Measurements from ENCODE around the gene TCTN2. TPM values are rescaled to one million over a fixed set of nuclear protein-coding genes. Genes with fewer than 3 reads are reported as not detected.

Gene TCTN2
- total RNA-seq, 2 experiments from 2014 or later, result 4.7 to 7.8 TPM

GRCh38 chr12:123707466-123707865 lies 36.6 kb downstream of the TCTN2 start:
- no peak for DNase-seq (ENCODE audit: low spot score)
- H3K9me2 ChIP-seq (ENCODE audit: insufficient read depth, low read length), result no peaks in the 10 kb centered on the region

GRCh38 chr12:123712780-123713319 lies 41.9 kb downstream of the TCTN2 start:
- Histone ChIP-seq H3K79me2 (ENCODE audit: insufficient read depth, low read depth, low read length) (peaks cover 41% of the 10 kb centered on the region), H3K9me3 (ENCODE audit: low read length) (no peaks in the 10 kb centered on the region), H3K36me3 (ENCODE audit: insufficient read depth, low read length) (peaks cover 7% of the 10 kb centered on the region; the same call in 1 of the 2 replicates), H3K4me1 (ENCODE audit: insufficient read depth, low read length, poor library complexity, severe bottlenecking) (peaks cover 25% of the 10 kb centered on the region), H3K27ac (ENCODE audit: low read depth, low read length, poor library complexity, severe bottlenecking) (peak overlapping the region; percentile 33), H3K9me2 (ENCODE audit: insufficient read depth, low read length) (no peaks in the 10 kb centered on the region), H4K20me1 (ENCODE audit: insufficient read depth, low read length) (peaks cover 24% of the 10 kb centered on the region), H3K4me2 (ENCODE audit: low read length) (peak overlapping the region; percentile 90), H3K4me3 (ENCODE audit: low read depth, low read length, poor library complexity, severe bottlenecking) (peak overlapping the region; percentile 87), H2AFZ (ENCODE audit: low read length) (peak overlapping the region; percentile 26; the same call in 1 of the 2 replicates)
- intact Hi-C loops (cut with micrococcal nuclease; ENCODE audit: unreplicated experiment), result loop anchor here (5.0 kb wide), 2 partner anchors 131 to 259 kb away; partner anchors contain the start of genes CCDC92, TMED2 and ZNF664
- DNase-seq (ENCODE audit: low spot score), result no peak
- no TSS peak for BruUV-seq (replicated peaks)
- no peak for TF ChIP-seq EZH2phosphoT487 (IDR thresholded peaks at IDR 0.05; ENCODE audit: borderline replicate concordance, low read depth, low read length)
- TF ChIP-seq CTCF (conservative IDR thresholded peaks at IDR 0.05; ENCODE audit: low read length), result no peak
- ChIA-PET POLR2A (interaction anchor here (0.8 to 1.6 kb wide), 8 partner anchors 10 to 480 kb away, joined by 3 to 7 read pairs (median 3); partner anchors contain the start of genes MPHOSPH9 and MTRFR), CTCF (ENCODE audit: unreplicated experiment) (no interaction called here)

More at GRCh38 chr12:123707466-123707865, 36.6 kb downstream of the TCTN2 start:
- no peaks in the 10 kb centered on the region for H4K20me1 ChIP-seq (ENCODE audit: insufficient read depth, low read length)
- POLR2A ChIA-PET, result no interaction called here
- no peaks in the 10 kb centered on the region for H3K36me3 ChIP-seq (ENCODE audit: insufficient read depth, low read length)
- peaks cover under 1% of the 10 kb centered on the region; the same call in 1 of the 2 replicates for H3K79me2 ChIP-seq (ENCODE audit: insufficient read depth, low read depth, low read length)
- H3K9me3 ChIP-seq (ENCODE audit: low read length), result no peaks in the 10 kb centered on the region
- H3K4me3 ChIP-seq (ENCODE audit: low read depth, low read length, poor library complexity, severe bottlenecking), result no peak overlapping the region
- no peak overlapping the region for H3K4me2 ChIP-seq (ENCODE audit: low read length)
- peaks cover 4% of the 10 kb centered on the region for H3K4me1 ChIP-seq (ENCODE audit: insufficient read depth, low read length, poor library complexity, severe bottlenecking)
- H3K27ac ChIP-seq (ENCODE audit: low read depth, low read length, poor library complexity, severe bottlenecking), result no peak overlapping the region
- intact Hi-C loops (cut with micrococcal nuclease; ENCODE audit: unreplicated experiment), result no loop called here
- CTCF ChIA-PET (ENCODE audit: unreplicated experiment), result no interaction called here
- no TSS peak for BruUV-seq (replicated peaks)
- no peak overlapping the region for H2AFZ ChIP-seq (ENCODE audit: low read length)
- TF ChIP-seq EZH2phosphoT487 (IDR thresholded peaks at IDR 0.05; ENCODE audit: borderline replicate concordance, low read depth, low read length) (no peak), CTCF (conservative IDR thresholded peaks at IDR 0.05; ENCODE audit: low read length) (no peak)

- CTCF ChIA-PET (ENCODE audit: unreplicated experiment), result interaction anchor here (0.9 kb wide), 1 partner anchor 111 kb away, joined by 3 read pairs; no protein-coding TSS in a partner anchor
- peaks cover 24% of the 10 kb centered on the region for H4K20me1 ChIP-seq (ENCODE audit: insufficient read depth, low read length)
- TF ChIP-seq CTCF (conservative IDR thresholded peaks at IDR 0.05; ENCODE audit: low read length) (no peak), EZH2phosphoT487 (IDR thresholded peaks at IDR 0.05; ENCODE audit: borderline replicate concordance, low read depth, low read length) (no peak)
- no peak overlapping the region for H2AFZ ChIP-seq (ENCODE audit: low read length)
- TSS peak; percentile 62 for BruUV-seq (replicated peaks)
- peak; percentile 4 for DNase-seq (ENCODE audit: low spot score)
- H3K9me2 ChIP-seq (ENCODE audit: insufficient read depth, low read length), result no peaks in the 10 kb centered on the region
- H3K9me3 ChIP-seq (ENCODE audit: low read length), result no peaks in the 10 kb centered on the region
- POLR2A ChIA-PET, result interaction anchor here (0.6 to 1.6 kb wide), 8 partner anchors 12 to 1502 kb away, joined by 3 to 7 read pairs (median 3); partner anchors contain the start of genes MPHOSPH9 and MTRFR
- H3K4me1 ChIP-seq (ENCODE audit: insufficient read depth, low read length, poor library complexity, severe bottlenecking), result peaks cover 25% of the 10 kb centered on the region
- peaks cover 41% of the 10 kb centered on the region for H3K79me2 ChIP-seq (ENCODE audit: insufficient read depth, low read depth, low read length)
- intact Hi-C loops (cut with micrococcal nuclease; ENCODE audit: unreplicated experiment), result loop anchor here (5.0 kb wide), 2 partner anchors 131 to 259 kb away; partner anchors contain the start of genes CCDC92, TMED2 and ZNF664
- H3K4me3 ChIP-seq (ENCODE audit: low read depth, low read length, poor library complexity, severe bottlenecking), result peak overlapping the region; percentile 87
- H3K4me2 ChIP-seq (ENCODE audit: low read length), result peak overlapping the region; percentile 90
- peaks cover 7% of the 10 kb centered on the region; the same call in 1 of the 2 replicates for H3K36me3 ChIP-seq (ENCODE audit: insufficient read depth, low read length)
- peak overlapping the region; percentile 33 for H3K27ac ChIP-seq (ENCODE audit: low read depth, low read length, poor library complexity, severe bottlenecking)
These were observed 42.5 kb downstream of the TCTN2 start for GRCh38 chr12:123713398-123713797.
